ENCODE data around the gene PHACTR1. TPM values are rescaled to one million over a fixed set of nuclear protein-coding genes. Genes with fewer than 3 reads are reported as not detected.

Gene PHACTR1
- total and polyA plus RNA-seq, 12 donors, result 0.77 to 16.0 (median 3.5) TPM

GRCh38 chr6:12993283-12993898 is 276.8 kb downstream of the PHACTR1 start:
- H3K4me3 ChIP-seq, result no peak overlapping the region
- WGBS, 4 donors, result 72 to 81% (median 75%) methylated on average over 5 of the region's 5 CpGs
- intact Hi-C loops (cut with DNase I), result no loop called here
- H3K27ac ChIP-seq, result no peak overlapping the region
- DNase-seq, result no peak
- H3K36me3 ChIP-seq (replicated peaks in 1 of 2), result no peaks in the 10 kb centered on the region
- peaks cover 0 to 8% (median 0%) of the 10 kb centered on the region in 3 donors for H3K9me3 ChIP-seq (replicated peaks in 1 of 3)
- H3K27me3 ChIP-seq, result no peaks in the 10 kb centered on the region
- no peaks in the 10 kb centered on the region for H3K4me1 ChIP-seq (replicated peaks in 1 of 2)
- no peak for TF ChIP-seq POLR2A (IDR thresholded peaks at IDR 0.05)
- TF ChIP-seq CTCF (IDR thresholded peaks at IDR 0.05), result no peak

GRCh38 chr6:12995419-12995818 is 278.9 kb downstream of the PHACTR1 start:
- H3K27me3 ChIP-seq, result no peaks in the 10 kb centered on the region
- H3K4me3 ChIP-seq, result no peak overlapping the region
- H3K4me1 ChIP-seq (replicated peaks in 1 of 2), result no peaks in the 10 kb centered on the region
- peaks cover 0 to 8% (median 0%) of the 10 kb centered on the region in 3 donors for H3K9me3 ChIP-seq (replicated peaks in 1 of 3)
- intact Hi-C loops (cut with DNase I), result no loop called here
- no peak overlapping the region for H3K27ac ChIP-seq
- 87 to 99% (median 90%) methylated on average over 4 of the region's 4 CpGs for WGBS, 4 donors
- no peak for DNase-seq
- no peaks in the 10 kb centered on the region for H3K36me3 ChIP-seq (replicated peaks in 1 of 2)
- TF ChIP-seq POLR2A (IDR thresholded peaks at IDR 0.05) (no peak), CTCF (IDR thresholded peaks at IDR 0.05) (no peak)

GRCh38 chr6:13000537-13000936 is 284.0 kb downstream of the PHACTR1 start:
- intact Hi-C loops (cut with DNase I), result no loop called here
- Histone ChIP-seq H3K4me3 (no peak overlapping the region), H3K27me3 (no peaks in the 10 kb centered on the region), H3K9me3 (replicated peaks in 1 of 3) (peaks cover 0 to 8% (median 0%) of the 10 kb centered on the region in 3 donors), H3K36me3 (replicated peaks in 1 of 2) (no peaks in the 10 kb centered on the region), H3K4me1 (replicated peaks in 1 of 2) (no peaks in the 10 kb centered on the region), H3K27ac (no peak overlapping the region)
- TF ChIP-seq CTCF (IDR thresholded peaks at IDR 0.05) (no peak), POLR2A (IDR thresholded peaks at IDR 0.05) (no peak)
- DNase-seq, result no peak

- no peaks in the 10 kb centered on the region for H3K9me3 ChIP-seq (replicated peaks in 1 of 3)
- TF ChIP-seq CTCF (IDR thresholded peaks at IDR 0.05) (no peak), POLR2A (IDR thresholded peaks at IDR 0.05) (no peak)
- H3K36me3 ChIP-seq (replicated peaks in 1 of 2), result no peaks in the 10 kb centered on the region
- no peaks in the 10 kb centered on the region for H3K4me1 ChIP-seq (replicated peaks in 1 of 2)
- no peak overlapping the region for H3K27ac ChIP-seq
- no peak overlapping the region for H3K4me3 ChIP-seq
- intact Hi-C loops (cut with DNase I), result no loop called here
- H3K27me3 ChIP-seq, result no peaks in the 10 kb centered on the region
- no peak for DNase-seq
- 85 to 93% (median 88%) methylated on average over 3 of the region's 3 CpGs for WGBS, 4 donors
Observed at GRCh38 chr6:13001927-13002326, 285.4 kb downstream of the PHACTR1 start.
